HG02798 (cell line): ENCODE data around the gene FAN1.

Experiments
- ATAC-seq: cut with Tn5 transposase; IDR thresholded peaks from one replicate; pipeline ENCODE4 v1.9.1; 2021; ENCODE audit warnings: mild to moderate bottlenecking; ENCODE audit not compliant: unreplicated experiment, poor library complexity

FAN1 gene

GRCh38 chr15:30919877-30920550 lies 16.3 kb downstream of the FAN1 start:
- peak; percentile 57 for ATAC-seq

GRCh38 chr15:30921106-30921505 lies 17.4 kb downstream of the FAN1 start:
- ATAC-seq = no peak

GRCh38 chr15:30921781-30922479 lies 18.2 kb downstream of the FAN1 start:
- no peak for ATAC-seq

- no peak for ATAC-seq
Observed at GRCh38 chr15:30922480-30923311, 19.0 kb downstream of the FAN1 start.

- no peak for ATAC-seq
Observed at GRCh38 chr15:30923429-30923828, 19.7 kb downstream of the FAN1 start.

GRCh38 chr15:30924353-30924752 lies 20.6 kb downstream of the FAN1 start:
- no peak for ATAC-seq

GRCh38 chr15:30925686-30926085 lies 22.0 kb downstream of the FAN1 start:
- no peak for ATAC-seq

GRCh38 chr15:30926161-30926560 lies 22.4 kb downstream of the FAN1 start:
- ATAC-seq = no peak

- no peak for ATAC-seq
Observed at GRCh38 chr15:30927148-30927761, 23.5 kb downstream of the FAN1 start.

GRCh38 chr15:30928076-30928475 lies 24.4 kb downstream of the FAN1 start:
- ATAC-seq = no peak

GRCh38 chr15:30929064-30929669 lies 25.5 kb downstream of the FAN1 start:
- no peak for ATAC-seq

- ATAC-seq = peak; percentile 11
Observed at GRCh38 chr15:30929982-30930381, 26.3 kb downstream of the FAN1 start.

GRCh38 chr15:30930422-30930821 lies 26.7 kb downstream of the FAN1 start:
- peak; percentile 53 for ATAC-seq

- no peak for ATAC-seq
Observed at GRCh38 chr15:30933293-30933692, 29.6 kb downstream of the FAN1 start.

- ATAC-seq = no peak
Observed at GRCh38 chr15:30939161-30939560, 35.4 kb downstream of the FAN1 start.

GRCh38 chr15:30940359-30940758 lies 36.6 kb downstream of the FAN1 start:
- no peak for ATAC-seq

GRCh38 chr15:30941520-30941919 lies 37.8 kb downstream of the FAN1 start:
- no peak for ATAC-seq

GRCh38 chr15:30943654-30944335 lies 40.1 kb downstream of the FAN1 start:
- no peak for ATAC-seq

GRCh38 chr15:30953183-30953582 lies 49.5 kb downstream of the FAN1 start:
- ATAC-seq = no peak
